SK-N-SH treated with all-trans-retinoic acid at 6 μM for 48 hours (cell line): ENCODE results near the gene WRAP73.

Experiments
- ATAC-seq: fragments of 200-7000 bp; cut with Tn5 transposase; 3 replicates; pipeline ENCODE4 v1.9.1; 2020; ENCODE audit warnings: mild to moderate bottlenecking, moderate library complexity
- ARNTL ChIP-seq: fragments of 450-650 bp; formaldehyde crosslinking; IDR thresholded peaks from 2 replicates; pipeline ENCODE4 v1.5.0; 2020; ENCODE audit warnings: low read depth, mild to moderate bottlenecking, moderate library complexity, borderline replicate concordance
- BACH2 ChIP-seq: fragments of 250-450 bp; sonication (Bioruptor Pico); IDR thresholded peaks from 2 replicates; pipeline ENCODE4 v1.9.0; 2021; ENCODE audit warnings: mild to moderate bottlenecking, borderline replicate concordance
- CREB5 ChIP-seq: fragments of 250-450 bp; sonication (Bioruptor Pico); IDR thresholded peaks from 2 replicates; pipeline ENCODE4 v1.5.1; 2020; ENCODE audit warnings: low read depth, mild to moderate bottlenecking, moderate library complexity
- CSDC2 ChIP-seq: fragments of 250-450 bp; sonication (Bioruptor Pico); IDR thresholded peaks from 2 replicates; pipeline ENCODE4 v1.5.0; 2020; ENCODE audit warnings: mild to moderate bottlenecking, moderate library complexity
- CSRNP3 ChIP-seq: fragments of 250-450 bp; sonication (Bioruptor Pico); IDR thresholded peaks from 2 replicates; pipeline ENCODE4 v1.5.1; 2021; ENCODE audit warnings: mild to moderate bottlenecking, moderate library complexity
- ESRRG ChIP-seq: fragments of 250-450 bp; sonication (Bioruptor Pico); IDR thresholded peaks from 2 replicates; pipeline ENCODE4 v1.6.1; 2021; ENCODE audit warnings: mild to moderate bottlenecking
- GLIS3 ChIP-seq: fragments of 250-450 bp; sonication (Bioruptor Pico); IDR thresholded peaks from 2 replicates; pipeline ENCODE4 v1.5.0; 2020; ENCODE audit warnings: mild to moderate bottlenecking, moderate library complexity
- ISL1 ChIP-seq: fragments of 250-450 bp; sonication (Bioruptor Pico); IDR thresholded peaks from 2 replicates; pipeline ENCODE4 v2.1.2; 2022; ENCODE audit warnings: mild to moderate bottlenecking, moderate library complexity
- OSR1 ChIP-seq: fragments of 250-450 bp; sonication (Bioruptor Pico); IDR thresholded peaks from 2 replicates; pipeline ENCODE4 v1.8.0; 2022; ENCODE audit warnings: moderate library complexity, mild to moderate bottlenecking, inconsistent platforms
- POU6F1 ChIP-seq: fragments of 250-450 bp; sonication (Bioruptor Pico); IDR thresholded peaks from 2 replicates; pipeline ENCODE4 v1.8.0; 2021; ENCODE audit warnings: low read depth, mild to moderate bottlenecking, moderate library complexity, borderline replicate concordance
- PPARA ChIP-seq: fragments of 250-450 bp; sonication (Bioruptor Pico); IDR thresholded peaks from 2 replicates; pipeline ENCODE4 v1.5.0; 2020; ENCODE audit warnings: mild to moderate bottlenecking, borderline replicate concordance
- RARB ChIP-seq: fragments of 250-450 bp; sonication (Bioruptor Pico); IDR thresholded peaks from 2 replicates; pipeline ENCODE4 v1.8.0; 2021; ENCODE audit warnings: mild to moderate bottlenecking, moderate library complexity
- SNAI2 ChIP-seq: fragments of 250-450 bp; sonication (Bioruptor Pico); IDR thresholded peaks from 2 replicates; pipeline ENCODE4 v1.5.0; 2020; ENCODE audit warnings: mild to moderate bottlenecking, moderate library complexity
- TCF4 ChIP-seq: fragments of 250-450 bp; sonication (Bioruptor Pico); IDR thresholded peaks from 2 replicates; pipeline ENCODE4 v1.8.0; 2021; ENCODE audit warnings: mild to moderate bottlenecking, moderate library complexity, borderline replicate concordance
- TOX ChIP-seq: fragments of 250-450 bp; sonication (Bioruptor Pico); IDR thresholded peaks from 2 replicates; pipeline ENCODE4 v1.8.0; 2021; ENCODE audit warnings: mild to moderate bottlenecking, moderate library complexity, borderline replicate concordance
- ZFP3 ChIP-seq: fragments of 250-450 bp; sonication (Bioruptor Pico); IDR thresholded peaks from 2 replicates; pipeline ENCODE4 v1.5.0; 2020; ENCODE audit warnings: mild to moderate bottlenecking, moderate library complexity
- ZFP30 ChIP-seq: fragments of 450-650 bp; formaldehyde crosslinking; IDR thresholded peaks from 2 replicates; pipeline ENCODE4 v1.5.0; 2022; ENCODE audit warnings: mild to moderate bottlenecking, moderate library complexity
- ZNF565 ChIP-seq: fragments of 450-650 bp; formaldehyde crosslinking; conservative IDR thresholded peaks from 2 replicates; pipeline ENCODE4 v1.5.0; 2020; ENCODE audit warnings: low read depth, mild to moderate bottlenecking, moderate library complexity
- ZNF70 ChIP-seq: fragments of 450-650 bp; formaldehyde crosslinking; IDR thresholded peaks from 2 replicates; pipeline ENCODE4 v1.5.0; 2020; ENCODE audit warnings: mild to moderate bottlenecking, moderate library complexity
- ZNF8 ChIP-seq: fragments of 450-650 bp; formaldehyde crosslinking; IDR thresholded peaks from 2 replicates; pipeline ENCODE4 v1.5.0; 2020; ENCODE audit warnings: mild to moderate bottlenecking, moderate library complexity

Gene WRAP73

GRCh38 chr1:3638676-3639075 is 11.2 kb downstream of the WRAP73 start:
- ATAC-seq, result no peak
- no peak for TF ChIP-seq ZFP30 (CRISPR knock-in tag)
- no peak for TF ChIP-seq BACH2 (CRISPR knock-in tag)
- no peak for TF ChIP-seq RARB (CRISPR knock-in tag)
- no peak for TF ChIP-seq ZNF8 (CRISPR knock-in tag)
- TF ChIP-seq CREB5 (CRISPR knock-in tag), result no peak
- TF ChIP-seq POU6F1, result no peak
- TF ChIP-seq ZNF70 (CRISPR knock-in tag), result no peak
- no peak for TF ChIP-seq TCF4 (CRISPR knock-in tag)
- TF ChIP-seq ARNTL, result no peak
- TF ChIP-seq PPARA (CRISPR knock-in tag), result no peak

GRCh38 chr1:3638027-3638426 is 11.9 kb downstream of the WRAP73 start:
- TF ChIP-seq ZNF565 (CRISPR knock-in tag) (no peak), ISL1 (no peak), OSR1 (CRISPR knock-in tag) (no peak), CSRNP3 (CRISPR knock-in tag) (no peak), ZFP3 (CRISPR knock-in tag) (no peak), CSDC2 (CRISPR knock-in tag) (no peak), TOX (CRISPR knock-in tag) (no peak), GLIS3 (CRISPR knock-in tag) (no peak), SNAI2 (no peak)
- ATAC-seq, result no peak

- no peak for ATAC-seq
Observed at GRCh38 chr1:3636531-3636930, 13.4 kb downstream of the WRAP73 start.

GRCh38 chr1:3636080-3636479 is 13.8 kb downstream of the WRAP73 start:
- no peak for TF ChIP-seq ARNTL
- no peak for TF ChIP-seq ESRRG (CRISPR knock-in tag)
- no peak for TF ChIP-seq CREB5 (CRISPR knock-in tag)
- TF ChIP-seq TCF4 (CRISPR knock-in tag), result no peak
- no peak for TF ChIP-seq ZNF8 (CRISPR knock-in tag)
- TF ChIP-seq POU6F1, result no peak
- TF ChIP-seq SNAI2, result no peak
- TF ChIP-seq TOX (CRISPR knock-in tag), result no peak
- TF ChIP-seq ZFP3 (CRISPR knock-in tag), result no peak
- TF ChIP-seq ZFP30 (CRISPR knock-in tag), result no peak
- TF ChIP-seq PPARA (CRISPR knock-in tag), result no peak
- no peak for TF ChIP-seq ZNF565 (CRISPR knock-in tag)
- TF ChIP-seq ZNF70 (CRISPR knock-in tag), result no peak
- ATAC-seq, result no peak

More at GRCh38 chr1:3636531-3636930, 13.4 kb downstream of the WRAP73 start:
- TF ChIP-seq OSR1 (CRISPR knock-in tag) (no peak), GLIS3 (CRISPR knock-in tag) (no peak), POU6F1 (no peak), ISL1 (no peak)
